GM21723 (cell line): ENCODE results near the gene NEDD8.
A peak's percentile ranks its signal among the peaks of the same experiment; 100 is the strongest.

ENCODE experiments used
- ATAC-seq: cut with Tn5 transposase; IDR thresholded peaks from one replicate; pipeline ENCODE4 v1.9.1; 2021; ENCODE audit warnings: mild to moderate bottlenecking, moderate library complexity; ENCODE audit not compliant: unreplicated experiment

The NEDD8 gene

GRCh38 chr14:24198814-24199524, 33.2 kb downstream of the NEDD8 start:
- no peak for ATAC-seq

GRCh38 chr14:24197056-24197450, 35.1 kb downstream of the NEDD8 start:
- no peak for ATAC-seq

- ATAC-seq: peak; percentile 20
These were observed 35.8 kb downstream of the NEDD8 start for GRCh38 chr14:24196071-24197055.

GRCh38 chr14:24195186-24196070, 36.7 kb downstream of the NEDD8 start, which contains the start of gene TM9SF1:
TM9SF1 (minus strand) TSS chr14:24195441; CDS start chr14:24195019, 422 bp downstream.
- peak; percentile 90 for ATAC-seq

- ATAC-seq: no peak
These were observed 37.3 kb downstream of the NEDD8 start for GRCh38 chr14:24194873-24195185.

GRCh38 chr14:24194186-24194872, 37.8 kb downstream of the NEDD8 start:
- ATAC-seq: no peak

- ATAC-seq: no peak
These were observed 39.2 kb downstream of the NEDD8 start for GRCh38 chr14:24192933-24193332.

GRCh38 chr14:24190416-24190815, 41.8 kb downstream of the NEDD8 start:
- no peak for ATAC-seq

GRCh38 chr14:24189460-24189859, 42.7 kb downstream of the NEDD8 start:
- ATAC-seq: no peak

- ATAC-seq: no peak
These were observed 43.1 kb downstream of the NEDD8 start for GRCh38 chr14:24189059-24189375.

- ATAC-seq: peak; percentile 85
These were observed 43.7 kb downstream of the NEDD8 start, which contains the start of gene IPO4 for GRCh38 chr14:24188251-24189058. IPO4 (minus strand) TSS chr14:24188816; CDS start chr14:24188787, 29 bp downstream.

GRCh38 chr14:24187539-24187915, 44.6 kb downstream of the NEDD8 start:
- ATAC-seq: no peak

GRCh38 chr14:24186831-24187538, 45.2 kb downstream of the NEDD8 start:
- no peak for ATAC-seq

GRCh38 chr14:24185741-24186140, 46.4 kb downstream of the NEDD8 start:
- ATAC-seq: no peak

- no peak for ATAC-seq
These were observed 47.1 kb downstream of the NEDD8 start for GRCh38 chr14:24185026-24185425.

- ATAC-seq: no peak
These were observed 47.8 kb downstream of the NEDD8 start for GRCh38 chr14:24184104-24184970.

GRCh38 chr14:24183014-24183481, 49.1 kb downstream of the NEDD8 start:
- no peak for ATAC-seq
